ENCODE measurements around the gene CELA2A.
"Not testable (repeated sequence)": the region's sequence is repeated elsewhere in the genome, so short reads cannot be mapped to it uniquely, and the experiment has no call there.

Gene CELA2A

DNA sequence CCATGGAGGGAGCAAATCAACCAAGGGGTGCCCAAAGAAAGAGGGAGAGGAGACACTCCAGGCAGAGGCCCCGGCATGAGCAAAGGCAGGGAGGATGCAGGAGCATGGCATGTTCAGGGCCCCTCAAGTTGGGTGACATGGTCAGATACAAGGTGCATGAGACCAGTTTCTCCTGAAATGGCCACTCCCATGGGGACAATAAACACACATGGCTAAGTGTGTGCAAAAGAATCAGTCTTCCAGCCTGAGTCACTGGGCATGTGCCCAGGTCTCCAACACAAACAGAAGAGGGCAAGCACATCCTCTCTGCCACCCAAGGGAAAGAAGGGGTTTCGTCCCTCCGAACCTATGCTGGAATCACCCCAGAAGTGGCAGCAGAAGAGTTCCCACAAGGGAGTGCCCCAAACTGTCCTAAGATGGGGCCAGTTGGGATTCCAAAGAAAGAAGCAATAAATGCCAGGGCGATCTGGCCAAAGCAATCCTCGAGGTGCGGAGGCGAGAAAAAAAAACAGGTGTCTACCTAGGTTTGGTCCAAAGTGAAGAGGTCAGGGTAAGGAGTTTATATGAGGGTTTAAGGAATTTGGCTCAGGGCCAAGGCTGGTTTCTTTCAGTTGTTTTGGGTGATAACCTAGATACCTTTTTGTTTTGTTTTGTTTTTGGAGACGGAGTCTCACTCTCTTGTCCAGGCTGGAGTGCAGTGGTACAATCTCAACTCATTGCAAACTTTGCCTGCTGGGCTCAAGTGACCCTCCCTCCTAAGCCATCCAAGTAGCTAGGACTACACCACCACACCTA, 54.3 kb downstream of the CELA2A start:
- in situ Hi-C loops (cut with MboI; ENCODE audit: low pct_unique_long_range_greater_than_20kb, low sequenced_read_pairs, unreplicated experiment): no loop called here
- no peak for DNase-seq (ENCODE audit: low spot score)
- no peak for TF ChIP-seq CTCF (IDR thresholded peaks at IDR 0.05; ENCODE audit: extremely low read depth, insufficient read depth, missing control alignments)

GRCh38 chr1:15513192-15513591, 56.7 kb downstream of the CELA2A start:
- no peak for DNase-seq (ENCODE audit: low spot score)
- no peak for TF ChIP-seq CTCF (IDR thresholded peaks at IDR 0.05; ENCODE audit: extremely low read depth, insufficient read depth, missing control alignments)
- in situ Hi-C loops (cut with MboI; ENCODE audit: low pct_unique_long_range_greater_than_20kb, low sequenced_read_pairs, unreplicated experiment): no loop called here

DNA sequence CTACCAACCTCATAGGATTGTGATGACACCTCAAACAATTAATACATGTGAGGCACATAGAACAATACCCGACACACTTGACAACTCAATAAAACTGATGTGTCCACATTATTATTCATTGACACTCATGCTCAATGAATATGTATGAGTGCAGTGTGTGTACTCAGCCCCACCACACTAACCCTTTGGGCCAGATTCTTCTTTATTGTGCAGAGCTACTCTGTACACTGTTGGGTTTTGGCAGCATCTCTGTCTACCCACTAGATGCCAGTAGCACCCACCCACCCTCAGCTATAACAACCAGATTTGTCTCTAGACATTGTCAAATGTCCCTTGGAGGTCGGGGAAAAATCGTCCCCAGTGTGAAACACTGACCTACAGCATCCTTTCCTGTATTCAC, 57.4 kb downstream of the CELA2A start:
- no peak for TF ChIP-seq CTCF (IDR thresholded peaks at IDR 0.05; ENCODE audit: extremely low read depth, insufficient read depth, missing control alignments)
- in situ Hi-C loops (cut with MboI; ENCODE audit: low pct_unique_long_range_greater_than_20kb, low sequenced_read_pairs, unreplicated experiment): no loop called here
- DNase-seq (ENCODE audit: low spot score): no peak

GRCh38 chr1:15514557-15514956, 58.0 kb downstream of the CELA2A start:
- in situ Hi-C loops (cut with MboI; ENCODE audit: low pct_unique_long_range_greater_than_20kb, low sequenced_read_pairs, unreplicated experiment); DNase-seq (ENCODE audit: low spot score): not testable (repeated sequence)

DNA sequence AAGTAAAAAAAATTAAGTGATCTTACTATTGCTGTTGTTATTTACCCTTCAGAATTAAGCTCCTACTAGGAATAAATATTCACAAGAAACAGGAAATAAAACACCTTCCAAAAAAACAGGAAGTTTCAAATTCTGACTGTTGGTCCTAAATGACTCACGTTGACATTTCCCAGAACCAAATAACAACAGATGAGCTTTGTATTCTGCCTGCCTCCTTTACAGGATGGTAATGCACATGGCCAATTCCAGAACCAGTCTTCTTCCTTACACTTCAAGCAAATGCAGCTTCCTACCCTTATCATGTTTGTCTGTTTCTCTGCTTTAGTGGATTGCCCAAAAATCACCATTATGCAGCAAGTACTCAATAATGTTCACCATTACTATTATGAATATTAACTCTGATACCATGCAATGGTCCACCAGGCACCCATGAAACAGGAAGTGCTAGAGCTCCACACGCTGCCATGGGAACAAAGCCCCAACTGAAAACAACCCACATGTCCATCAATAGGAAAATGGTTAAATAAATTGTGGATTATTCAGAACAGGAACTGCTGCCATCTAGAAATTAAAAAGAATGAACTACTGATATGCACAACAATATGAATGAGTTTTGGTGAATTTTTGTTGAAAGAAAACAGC, 58.6 kb downstream of the CELA2A start:
- TF ChIP-seq CTCF (IDR thresholded peaks at IDR 0.05; ENCODE audit: extremely low read depth, insufficient read depth, missing control alignments): no peak
- in situ Hi-C loops (cut with MboI; ENCODE audit: low pct_unique_long_range_greater_than_20kb, low sequenced_read_pairs, unreplicated experiment): no loop called here
- DNase-seq (ENCODE audit: low spot score): no peak

DNA sequence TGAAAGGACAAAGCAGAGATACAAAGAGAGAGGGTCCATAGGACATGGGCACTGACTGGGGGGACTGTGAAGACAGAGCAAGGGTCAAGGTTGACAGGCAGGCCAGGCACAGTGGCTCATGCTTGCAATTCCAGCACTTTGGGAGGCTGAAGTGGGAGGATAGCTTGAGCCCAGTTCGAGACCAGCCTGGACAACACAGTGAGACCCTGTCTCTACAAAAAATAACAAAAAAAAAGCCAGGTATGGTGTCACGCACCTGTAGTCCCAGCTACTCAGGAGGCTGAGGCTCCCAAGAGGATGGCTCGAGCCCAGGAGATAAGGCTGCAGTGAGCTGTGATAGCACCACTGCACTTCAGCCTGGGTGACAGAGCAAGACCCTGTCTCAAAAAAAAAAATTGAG, 63.1 kb downstream of the CELA2A start:
- in situ Hi-C loops (cut with MboI; ENCODE audit: low pct_unique_long_range_greater_than_20kb, low sequenced_read_pairs, unreplicated experiment): no loop called here
- DNase-seq (ENCODE audit: low spot score): no peak
- no peak for TF ChIP-seq CTCF (IDR thresholded peaks at IDR 0.05; ENCODE audit: extremely low read depth, insufficient read depth, missing control alignments)

- DNase-seq (ENCODE audit: low spot score); in situ Hi-C loops (cut with MboI; ENCODE audit: low pct_unique_long_range_greater_than_20kb, low sequenced_read_pairs, unreplicated experiment): not testable (repeated sequence)
Measured at GRCh38 chr1:15521206-15521906, 64.8 kb downstream of the CELA2A start.
